ENCODE data around the gene TNRC6A.

DNA sequence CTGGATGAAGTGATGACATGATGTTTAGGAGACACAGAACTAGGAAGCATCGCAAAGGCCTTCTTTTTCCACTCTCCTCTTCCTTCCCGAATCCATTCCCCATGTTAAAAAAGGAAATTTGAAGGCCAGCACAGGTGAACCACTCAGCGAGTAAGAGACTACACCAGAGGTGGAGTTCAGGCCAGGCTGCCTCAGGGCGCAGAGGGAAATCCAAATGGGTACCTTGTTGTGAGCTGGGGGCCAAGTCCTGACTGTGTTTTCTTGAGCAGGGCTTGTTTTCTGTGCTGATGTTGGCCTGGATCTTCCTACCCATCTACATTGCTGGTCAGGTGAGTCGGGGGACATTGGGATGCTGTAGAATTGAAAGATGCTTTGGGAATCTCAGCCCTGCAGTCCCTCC is 142.4 kb downstream of the TNRC6A start:
- TF ChIP-seq, protein P1, sequence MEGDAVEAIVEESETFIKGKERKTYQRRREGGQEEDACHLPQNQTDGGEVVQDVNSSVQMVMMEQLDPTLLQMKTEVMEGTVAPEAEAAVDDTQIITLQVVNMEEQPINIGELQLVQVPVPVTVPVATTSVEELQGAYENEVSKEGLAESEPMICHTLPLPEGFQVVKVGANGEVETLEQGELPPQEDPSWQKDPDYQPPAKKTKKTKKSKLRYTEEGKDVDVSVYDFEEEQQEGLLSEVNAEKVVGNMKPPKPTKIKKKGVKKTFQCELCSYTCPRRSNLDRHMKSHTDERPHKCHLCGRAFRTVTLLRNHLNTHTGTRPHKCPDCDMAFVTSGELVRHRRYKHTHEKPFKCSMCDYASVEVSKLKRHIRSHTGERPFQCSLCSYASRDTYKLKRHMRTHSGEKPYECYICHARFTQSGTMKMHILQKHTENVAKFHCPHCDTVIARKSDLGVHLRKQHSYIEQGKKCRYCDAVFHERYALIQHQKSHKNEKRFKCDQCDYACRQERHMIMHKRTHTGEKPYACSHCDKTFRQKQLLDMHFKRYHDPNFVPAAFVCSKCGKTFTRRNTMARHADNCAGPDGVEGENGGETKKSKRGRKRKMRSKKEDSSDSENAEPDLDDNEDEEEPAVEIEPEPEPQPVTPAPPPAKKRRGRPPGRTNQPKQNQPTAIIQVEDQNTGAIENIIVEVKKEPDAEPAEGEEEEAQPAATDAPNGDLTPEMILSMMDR (conservative IDR thresholded peaks at IDR 0.05; ENCODE audit: low read length): no peak
- no peak for TF ChIP-seq EZH2phosphoT487 (IDR thresholded peaks at IDR 0.05; ENCODE audit: borderline replicate concordance, low read depth, low read length)

All from OCI-LY7 (cell line).